GM20000 (cell line): Measurements from ENCODE around the gene TM4SF20.

Source experiments
- DNase-seq: peaks from one replicate; pipeline ENCODE4 v3.0.0; 2012; ENCODE audit warnings: low spot score
- TF ChIP-seq, protein P1 (sequence below): IDR thresholded peaks from 2 replicates; pipeline ENCODE4 v1.5.1; 2012; ENCODE audit warnings: mild to moderate bottlenecking, control low read depth; ENCODE audit errors: extremely low read depth, missing control alignments

TM4SF20 gene

DNA sequence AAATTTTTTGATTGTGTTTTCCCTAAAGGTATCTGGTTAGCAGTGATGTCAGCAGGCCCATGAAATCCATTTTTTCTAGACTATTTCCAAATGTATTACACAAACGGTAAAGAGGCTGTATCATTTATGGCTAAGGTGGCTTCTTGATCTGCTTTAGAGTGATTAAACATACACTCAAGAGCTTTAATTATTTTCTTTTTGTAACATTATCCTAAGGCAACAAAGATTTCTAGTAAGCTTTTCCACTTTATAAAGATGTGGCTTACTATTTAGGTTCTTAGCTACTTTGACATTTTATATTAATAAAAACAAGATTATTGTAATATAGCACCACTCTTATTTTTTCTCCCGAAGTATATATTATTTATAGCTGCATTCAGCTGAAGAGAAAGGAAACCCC lies 37.6 kb downstream of the TM4SF20 start:
- no peak for DNase-seq
- TF ChIP-seq, protein P1, sequence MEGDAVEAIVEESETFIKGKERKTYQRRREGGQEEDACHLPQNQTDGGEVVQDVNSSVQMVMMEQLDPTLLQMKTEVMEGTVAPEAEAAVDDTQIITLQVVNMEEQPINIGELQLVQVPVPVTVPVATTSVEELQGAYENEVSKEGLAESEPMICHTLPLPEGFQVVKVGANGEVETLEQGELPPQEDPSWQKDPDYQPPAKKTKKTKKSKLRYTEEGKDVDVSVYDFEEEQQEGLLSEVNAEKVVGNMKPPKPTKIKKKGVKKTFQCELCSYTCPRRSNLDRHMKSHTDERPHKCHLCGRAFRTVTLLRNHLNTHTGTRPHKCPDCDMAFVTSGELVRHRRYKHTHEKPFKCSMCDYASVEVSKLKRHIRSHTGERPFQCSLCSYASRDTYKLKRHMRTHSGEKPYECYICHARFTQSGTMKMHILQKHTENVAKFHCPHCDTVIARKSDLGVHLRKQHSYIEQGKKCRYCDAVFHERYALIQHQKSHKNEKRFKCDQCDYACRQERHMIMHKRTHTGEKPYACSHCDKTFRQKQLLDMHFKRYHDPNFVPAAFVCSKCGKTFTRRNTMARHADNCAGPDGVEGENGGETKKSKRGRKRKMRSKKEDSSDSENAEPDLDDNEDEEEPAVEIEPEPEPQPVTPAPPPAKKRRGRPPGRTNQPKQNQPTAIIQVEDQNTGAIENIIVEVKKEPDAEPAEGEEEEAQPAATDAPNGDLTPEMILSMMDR: no peak

DNA sequence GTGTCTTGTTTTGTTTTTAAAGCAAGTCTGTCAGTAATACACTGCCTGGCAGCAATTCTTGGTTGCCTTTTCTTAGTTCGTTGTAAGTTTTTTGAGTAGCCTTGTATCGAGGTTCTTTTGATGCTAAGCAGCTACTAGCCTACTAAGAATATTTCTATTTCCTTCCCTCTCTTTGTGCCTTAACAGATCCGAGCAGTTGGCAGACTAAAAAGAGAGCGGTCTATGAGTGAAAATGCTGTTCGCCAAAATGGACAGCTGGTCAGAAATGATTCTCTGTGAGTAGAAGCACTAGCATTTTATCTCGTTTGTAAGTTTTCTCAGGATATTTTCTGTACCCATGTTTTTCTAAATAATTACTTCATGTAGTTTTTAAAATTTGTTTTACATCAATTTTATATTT lies 39.0 kb downstream of the TM4SF20 start:
- DNase-seq: no peak
- TF ChIP-seq, protein P1: no peak

DNA sequence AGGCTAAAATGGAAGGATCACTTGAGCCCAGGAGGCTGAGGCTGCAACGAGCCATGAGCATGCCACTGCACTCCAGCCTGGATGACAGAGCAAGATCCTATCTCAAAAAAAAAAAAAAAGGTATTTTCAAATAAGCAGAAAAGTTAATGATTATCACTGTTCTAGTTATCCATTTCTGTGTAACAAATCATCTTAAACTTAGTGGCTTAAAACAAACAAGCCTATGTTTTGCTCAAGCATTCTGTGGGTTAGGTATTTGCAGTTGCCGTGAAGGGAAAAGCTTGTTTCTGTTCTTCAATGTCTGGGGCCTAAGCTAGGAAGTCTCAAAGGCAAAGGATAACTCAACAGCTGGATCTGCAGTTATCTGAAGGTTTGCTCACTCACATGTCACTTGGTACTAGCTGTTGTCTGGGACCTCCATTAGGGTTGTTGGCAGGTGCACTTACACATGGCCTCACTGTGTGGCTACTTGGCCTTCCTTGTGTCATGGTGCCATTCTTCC lies 40.0 kb downstream of the TM4SF20 start:
- DNase-seq: no peak
- TF ChIP-seq, protein P1: no peak

DNA sequence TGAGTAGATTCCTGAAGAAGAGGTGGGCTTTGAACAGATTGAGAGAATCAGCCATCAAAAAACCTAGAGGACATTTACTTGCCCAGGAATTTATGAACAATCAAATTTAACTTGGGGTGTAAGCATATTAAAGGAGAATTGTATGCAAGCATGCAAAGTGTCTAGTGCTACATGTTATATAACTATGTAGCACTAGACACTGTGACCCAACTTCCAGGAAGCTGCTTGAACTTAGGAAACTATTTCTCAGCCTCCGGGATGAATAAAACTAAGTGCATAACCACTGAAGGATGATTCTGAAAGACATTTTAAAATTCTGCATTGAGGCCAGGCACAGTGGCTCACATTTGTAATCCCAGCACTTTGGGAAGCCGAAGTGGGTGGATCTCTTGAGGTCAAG lies 41.7 kb downstream of the TM4SF20 start:
- TF ChIP-seq, protein P1: no peak
- DNase-seq: no peak

DNA sequence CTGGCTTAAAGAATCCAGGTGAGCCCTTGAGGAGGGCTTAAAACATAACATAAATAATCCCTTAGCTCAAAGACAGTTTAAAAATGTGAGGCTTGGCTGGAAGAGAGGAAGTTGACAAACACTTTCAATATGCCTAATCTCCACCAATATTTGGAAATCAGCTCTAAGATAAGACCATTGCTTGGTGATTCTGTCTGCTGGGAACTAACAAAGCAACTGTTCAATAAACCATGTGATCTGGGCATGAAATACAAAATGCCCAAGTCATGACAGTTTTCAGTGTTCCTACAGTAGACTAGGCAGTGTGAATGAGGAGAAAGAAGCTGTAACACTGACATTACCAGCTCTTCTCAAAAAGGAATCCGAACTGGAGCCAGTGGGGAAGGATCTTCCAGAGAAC lies 43.4 kb downstream of the TM4SF20 start:
- TF ChIP-seq, protein P1: no peak
- no peak for DNase-seq

DNA sequence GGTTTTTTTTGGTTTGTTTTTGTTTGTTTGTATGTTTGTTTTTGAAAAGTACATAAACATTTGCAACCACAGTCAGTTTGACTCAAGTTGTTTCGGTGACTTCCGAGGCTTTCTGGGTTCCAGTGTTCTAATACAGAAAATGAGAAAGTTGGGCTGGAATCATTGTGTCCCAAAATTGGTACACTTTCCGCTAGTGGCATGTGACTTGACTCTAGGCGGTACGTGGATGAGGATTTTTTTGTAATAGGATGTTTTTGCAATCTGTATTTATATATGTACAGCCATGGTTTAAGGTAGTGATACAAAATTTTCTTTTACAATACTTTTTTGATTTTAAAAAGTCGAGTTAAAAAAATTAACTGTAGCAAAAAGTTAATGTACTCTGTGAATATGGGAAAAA lies 52.3 kb downstream of the TM4SF20 start:
- no peak for DNase-seq

DNA sequence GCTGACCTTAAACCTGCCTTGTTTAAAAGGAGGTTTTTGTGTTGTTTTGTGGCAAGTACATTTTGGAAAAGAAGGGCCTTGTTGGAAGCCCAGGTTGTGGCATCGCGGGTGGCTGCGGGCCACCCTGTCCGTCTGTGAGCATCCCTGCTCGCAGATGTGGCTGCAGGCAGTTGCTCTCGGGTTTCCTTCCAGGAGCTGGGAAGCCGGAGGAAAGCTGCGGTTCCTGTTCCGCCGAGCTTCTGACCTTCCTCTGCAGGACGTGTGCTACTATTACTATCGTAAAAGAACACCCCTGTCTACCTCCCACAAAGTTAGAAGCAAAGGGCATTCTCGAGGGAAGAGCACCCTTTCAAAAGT lies 53.3 kb downstream of the TM4SF20 start:
- TF ChIP-seq, protein P1: no peak
- DNase-seq: peak; percentile 33

More for the DNA sequence above, 52.3 kb downstream of the TM4SF20 start:
- TF ChIP-seq, protein P1: no peak
